HepG2 (cell line): ENCODE data around the gene SPOPL. TPM values are rescaled to one million over a fixed set of nuclear protein-coding genes. Genes with fewer than 3 reads are reported as not detected.

Source experiments
- DR1 ChIP-seq: sonication (generic); formaldehyde crosslinking; IDR thresholded peaks from 2 replicates; pipeline ENCODE4 v1.8.0; 2021; ENCODE audit warnings: mild to moderate bottlenecking, missing genetic modification reagents, inconsistent platforms
- ELF3 ChIP-seq: IDR thresholded peaks from 2 replicates; pipeline ENCODE4 v1.6.1; 2016; ENCODE audit warnings: missing genetic modification reagents, missing compliant biosample characterization
- FOSL2 ChIP-seq: sonication (generic); formaldehyde crosslinking; IDR thresholded peaks from 2 replicates; pipeline ENCODE4 v1.4.0; 2020; ENCODE audit warnings: missing genetic modification reagents
- FOXP4 ChIP-seq: sonication (generic); formaldehyde crosslinking; IDR thresholded peaks from 2 replicates; pipeline ENCODE4 v1.4.0; 2020; ENCODE audit warnings: missing genetic modification reagents
- HCFC1 ChIP-seq: fragments of 150-350 bp; IDR thresholded peaks from 2 replicates; pipeline ENCODE4 v1.6.1; 2014; ENCODE audit warnings: low read depth, low read length
- HNF4G ChIP-seq, 2 experiments: sonication (generic) in 1 of 2; formaldehyde crosslinking in 1 of 2; IDR thresholded peaks; 2 replicates each; pipeline versions ENCODE4 v1.4.0 to v1.6.1; 2011 to 2020; ENCODE audit warnings: borderline replicate concordance in 2 of 2, low read depth in 2 of 2, mild to moderate bottlenecking in 2 of 2, low read length in 1 of 2, missing genetic modification reagents in 1 of 2, moderate library complexity in 1 of 2
- HOXA5 ChIP-seq: sonication (generic); formaldehyde crosslinking; IDR thresholded peaks from 2 replicates; pipeline ENCODE4 v1.4.0; 2020; ENCODE audit warnings: missing genetic modification reagents
- MEIS1 ChIP-seq: sonication (generic); formaldehyde crosslinking; IDR thresholded peaks from 2 replicates; pipeline ENCODE4 v1.9.0; 2021; ENCODE audit warnings: mild to moderate bottlenecking, missing genetic modification reagents, moderate library complexity, borderline replicate concordance
- MLLT10 ChIP-seq: sonication (generic); formaldehyde crosslinking; IDR thresholded peaks from 2 replicates; pipeline ENCODE4 v1.4.0; 2020; ENCODE audit warnings: missing genetic modification reagents
- RBM39 ChIP-seq: fragments of 200-400 bp; formaldehyde crosslinking; IDR thresholded peaks from one replicate; pipeline ENCODE4 v1.6.1; 2018; ENCODE audit warnings: antibody characterized with exemption, mild to moderate bottlenecking, low read depth, low read length; ENCODE audit not compliant: poor library complexity, severe bottlenecking
- RORA ChIP-seq: sonication (generic); formaldehyde crosslinking; IDR thresholded peaks from 2 replicates; pipeline ENCODE4 v1.5.0; 2020; ENCODE audit warnings: mild to moderate bottlenecking, missing genetic modification reagents, moderate library complexity
- SATB2 ChIP-seq: sonication (generic); formaldehyde crosslinking; IDR thresholded peaks from 2 replicates; pipeline ENCODE4 v1.5.0; 2020; ENCODE audit warnings: missing genetic modification reagents
- SP2 ChIP-seq: sonication (generic); formaldehyde crosslinking; IDR thresholded peaks from 2 replicates; pipeline ENCODE4 v1.5.1; 2020; ENCODE audit warnings: mild to moderate bottlenecking, missing genetic modification reagents
- SP5 ChIP-seq: IDR thresholded peaks from 2 replicates; pipeline ENCODE4 v1.6.1; 2016; ENCODE audit warnings: low read depth, borderline replicate concordance
- TEAD2 ChIP-seq: sonication (generic); formaldehyde crosslinking; IDR thresholded peaks from 2 replicates; pipeline ENCODE4 v1.9.0; 2021; ENCODE audit warnings: missing genetic modification reagents
- THAP11 ChIP-seq: IDR thresholded peaks from 2 replicates; pipeline ENCODE4 v1.6.1; 2016; ENCODE audit warnings: missing biosample characterization, missing genetic modification reagents
- ZC3H4 ChIP-seq: sonication (generic); formaldehyde crosslinking; IDR thresholded peaks from 2 replicates; pipeline ENCODE4 v1.4.0; 2020; ENCODE audit warnings: missing genetic modification reagents, borderline replicate concordance
- ZNF275 ChIP-seq: sonication (generic); formaldehyde crosslinking; IDR thresholded peaks from 2 replicates; pipeline ENCODE4 v1.8.0; 2022; ENCODE audit warnings: missing genetic modification reagents, mild to moderate bottlenecking, inconsistent platforms, borderline replicate concordance
- ZNF335 ChIP-seq: sonication (generic); formaldehyde crosslinking; IDR thresholded peaks from 2 replicates; pipeline ENCODE4 v1.4.0; 2020; ENCODE audit warnings: missing genetic modification reagents
- ZNF451 ChIP-seq: sonication (generic); formaldehyde crosslinking; IDR thresholded peaks from 2 replicates; pipeline ENCODE4 v1.5.0; 2020; ENCODE audit warnings: mild to moderate bottlenecking, missing genetic modification reagents
- ZNF549 ChIP-seq: sonication (generic); formaldehyde crosslinking; IDR thresholded peaks from 2 replicates; pipeline ENCODE4 v1.5.0; 2020; ENCODE audit warnings: missing genetic modification reagents
- ZNF550 ChIP-seq: sonication (generic); formaldehyde crosslinking; IDR thresholded peaks from 2 replicates; pipeline ENCODE4 v1.4.0; 2020; ENCODE audit warnings: mild to moderate bottlenecking, missing genetic modification reagents, borderline replicate concordance
- ZNF644 ChIP-seq: IDR thresholded peaks from 2 replicates; pipeline ENCODE4 v1.6.1; 2016; ENCODE audit warnings: low read depth
- ZNF660 ChIP-seq: sonication (generic); formaldehyde crosslinking; IDR thresholded peaks from 2 replicates; pipeline ENCODE4 v1.5.1; 2020; ENCODE audit warnings: mild to moderate bottlenecking, low read depth, missing genetic modification reagents, borderline replicate concordance
- ZNF790 ChIP-seq: sonication (generic); formaldehyde crosslinking; IDR thresholded peaks from 2 replicates; pipeline ENCODE4 v1.8.0; 2022; ENCODE audit warnings: missing genetic modification reagents, mild to moderate bottlenecking, borderline replicate concordance
- polyA plus RNA-seq, 8 experiments: library from polyadenylated mRNA; depleted of rRNA in 3 of 8; stranded (reverse) in 7 of 8; unstranded in 1 of 8; fragments of >200 nt; fragmentation: Illumina TruSeq in 4 of 8; extraction: Trizol in 4 of 8; gene quantifications; 2 replicates each; pipeline versions ENCODE4 v1.2.1 to v1.2.3, GENCODE V29; 2011 to 2016; ENCODE audit warnings: low read depth in 4 of 8, missing spikeins in 1 of 8, mixed read lengths in 1 of 8; ENCODE audit not compliant: insufficient read depth in 1 of 8
- total RNA-seq, 5 experiments: library from RNA; depleted of rRNA; stranded (reverse); fragments of >200 nt; fragmentation: Illumina TruSeq; extraction: Trizol; gene quantifications; 2 replicates each; pipeline ENCODE4 v1.2.3, GENCODE V29; 2016; ENCODE audit warnings: low read depth in 1 of 5
- TF ChIP-seq, protein P1 (sequence below): sonication (generic); formaldehyde crosslinking; IDR thresholded peaks from 2 replicates; pipeline ENCODE4 v1.4.0; 2020; ENCODE audit warnings: missing genetic modification reagents

The SPOPL gene
- total and polyA plus RNA-seq, 2 of the 13 experiments (the other 11 are each of a cell fraction or from before 2014, with no cell fraction given): 12.6 to 51.6 TPM

DNA sequence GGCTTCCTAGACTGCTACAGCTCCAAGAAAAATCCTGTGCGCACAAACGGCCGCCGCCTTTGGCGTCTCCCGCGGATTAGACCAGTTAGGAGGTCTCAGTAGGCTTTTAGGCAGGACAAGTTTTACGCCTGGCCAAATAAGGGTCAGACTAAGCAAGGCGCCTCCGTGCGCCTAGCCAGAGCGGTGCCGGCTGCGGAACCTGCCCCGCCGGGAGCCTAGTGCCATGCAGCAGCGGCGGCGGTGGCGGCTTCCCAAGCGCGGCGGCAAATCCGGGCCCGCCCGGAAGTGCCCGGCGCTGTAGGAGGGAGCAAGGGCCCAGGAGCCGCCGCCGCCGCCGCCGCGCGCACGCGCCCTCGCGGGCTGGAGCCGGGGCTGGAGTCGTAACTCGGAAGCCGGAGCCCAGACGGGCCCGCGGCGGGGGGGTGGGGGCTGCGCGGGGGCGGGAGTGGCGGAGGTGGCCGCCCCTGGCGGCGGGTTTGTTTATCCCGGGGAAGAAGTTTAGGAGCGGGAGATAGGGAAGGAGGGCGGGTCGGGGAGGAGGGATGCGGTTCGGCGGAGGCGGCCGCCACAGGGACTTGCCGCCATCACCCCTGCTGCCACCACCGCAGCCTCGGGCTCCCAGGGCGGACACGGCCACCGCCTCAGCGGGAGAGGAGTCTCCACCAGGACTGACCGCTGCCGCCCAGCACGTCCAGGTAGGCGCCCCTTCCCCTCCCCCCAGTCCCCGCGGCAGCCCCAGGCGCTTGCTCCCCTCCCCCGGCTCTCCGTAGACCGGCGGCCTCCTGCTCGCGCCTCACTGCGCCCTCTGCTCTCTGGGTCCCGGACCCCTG, at the start of gene SPOPL (continued):
- TF ChIP-seq FOXP4 (CRISPR knock-in tag): no peak
- no peak for TF ChIP-seq ZNF550 (CRISPR knock-in tag)
- TF ChIP-seq MEIS1 (CRISPR knock-in tag): peak; percentile 68; the same call in 1 of the 2 replicates
- 0 out of 2 replicates have a peak, but pooled peaks have one; percentile 39 for TF ChIP-seq DR1
- TF ChIP-seq ZNF660 (CRISPR knock-in tag): no peak
- TF ChIP-seq, protein P1, sequence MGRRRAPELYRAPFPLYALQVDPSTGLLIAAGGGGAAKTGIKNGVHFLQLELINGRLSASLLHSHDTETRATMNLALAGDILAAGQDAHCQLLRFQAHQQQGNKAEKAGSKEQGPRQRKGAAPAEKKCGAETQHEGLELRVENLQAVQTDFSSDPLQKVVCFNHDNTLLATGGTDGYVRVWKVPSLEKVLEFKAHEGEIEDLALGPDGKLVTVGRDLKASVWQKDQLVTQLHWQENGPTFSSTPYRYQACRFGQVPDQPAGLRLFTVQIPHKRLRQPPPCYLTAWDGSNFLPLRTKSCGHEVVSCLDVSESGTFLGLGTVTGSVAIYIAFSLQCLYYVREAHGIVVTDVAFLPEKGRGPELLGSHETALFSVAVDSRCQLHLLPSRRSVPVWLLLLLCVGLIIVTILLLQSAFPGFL (CRISPR knock-in tag): no peak
- TF ChIP-seq HCFC1: no peak
- no peak for TF ChIP-seq HOXA5
- no peak for TF ChIP-seq MLLT10 (CRISPR knock-in tag)
- TF ChIP-seq ZNF451: peak; percentile 78; the same call in 1 of the 2 replicates
- TF ChIP-seq SP2 (CRISPR knock-in tag): peak; percentile 69
- TF ChIP-seq SP5: no peak; the same call in 1 of the 2 replicates
- TF ChIP-seq ZNF790 (CRISPR knock-in tag): 0 out of 2 replicates have a peak, but pooled peaks have one; percentile 38
- TF ChIP-seq HNF4G (IDR thresholded peaks at IDR 0.05; ENCODE audit: borderline replicate concordance, low read depth, low read length): peak; percentile 44; the same call in 1 of the 2 replicates
- TF ChIP-seq HNF4G (CRISPR knock-in tag; IDR thresholded peaks at IDR 0.05; ENCODE audit: borderline replicate concordance, low read depth): no peak; the same call in 1 of the 2 replicates
- TF ChIP-seq ELF3: peak; percentile 71; the same call in 1 of the 2 replicates
- TF ChIP-seq TEAD2: no peak
- TF ChIP-seq RORA (CRISPR knock-in tag): peak; percentile 54; the same call in 1 of the 2 replicates
- TF ChIP-seq ZC3H4 (CRISPR knock-in tag): no peak
- 0 out of 2 replicates have a peak, but pooled peaks have one; percentile 17 for TF ChIP-seq SATB2
- peak; percentile 83 for TF ChIP-seq RBM39
- TF ChIP-seq ZNF335 (CRISPR knock-in tag): no peak
- TF ChIP-seq ZNF275 (CRISPR knock-in tag): no peak; the same call in 1 of the 2 replicates
- TF ChIP-seq THAP11 (CRISPR knock-in tag): peak; percentile 65
- no peak for TF ChIP-seq ZNF644 (CRISPR knock-in tag)
- no peak for TF ChIP-seq ZNF549 (CRISPR knock-in tag)
- 0 out of 2 replicates have a peak, but pooled peaks have one; percentile 4 for TF ChIP-seq FOSL2 (CRISPR knock-in tag)
